WTC11 (cell line): Measurements from ENCODE around the gene OBSCN. TPM values are rescaled to one million over a fixed set of nuclear protein-coding genes. Genes with fewer than 3 reads are reported as not detected.
A peak's percentile ranks its signal among the peaks of the same experiment; 100 is the strongest.

Experiments used
- ATAC-seq: fragments of 200-7000 bp; cut with Tn5 transposase; 2 replicates; pipeline ENCODE4 v1.10.0; 2021; ENCODE audit warnings: mild to moderate bottlenecking, moderate library complexity
- CTCF ChIA-PET: fragments of 300-600 bp; sonication (Branson Sonifier 250); formaldehyde crosslinking; loops from one replicate; lab custom pipeline; 2021; ENCODE audit warnings: antibody characterized with exemption; lab: Charles Lee
- POLR2A ChIA-PET: fragments of 350-600 bp; sonication (Branson Sonifier 250); formaldehyde crosslinking; loops from one replicate; lab custom pipeline; 2021; ENCODE audit warnings: antibody characterized with exemption; lab: Charles Lee
- DNase-seq: peaks from one replicate; pipeline ENCODE4 v3.0.0; 2021; ENCODE audit warnings: low spot score
- H3K27ac Mint-ChIP-seq: 2 replicates; pipeline ENCODE4 v1.8.0; 2021; ENCODE audit warnings: mixed read lengths
- H3K27me3 Mint-ChIP-seq: 2 replicates; pipeline ENCODE4 v1.8.0; 2021; ENCODE audit warnings: low read depth, mild to moderate bottlenecking, moderate library complexity, mixed read lengths
- H3K36me3 Mint-ChIP-seq: 2 replicates; pipeline ENCODE4 v1.8.0; 2021; ENCODE audit warnings: mixed read lengths
- H3K4me1 Mint-ChIP-seq: 2 replicates; pipeline ENCODE4 v1.8.0; 2022; ENCODE audit warnings: mixed read lengths
- H3K4me3 Mint-ChIP-seq: 2 replicates; pipeline ENCODE4 v1.8.0; 2021; ENCODE audit warnings: mild to moderate bottlenecking, moderate library complexity, mixed read lengths
- H3K9me3 Mint-ChIP-seq: 2 replicates; pipeline ENCODE4 v1.8.0; 2021; ENCODE audit warnings: mixed read lengths
- CBFB ChIP-seq: sonication (generic); formaldehyde crosslinking; IDR thresholded peaks from 2 replicates; pipeline ENCODE4 v1.8.1; 2022; ENCODE audit warnings: mild to moderate bottlenecking, low read depth, missing genetic modification reagents
- CREB1 ChIP-seq: sonication (generic); formaldehyde crosslinking; IDR thresholded peaks from 2 replicates; pipeline ENCODE4 v1.8.0; 2023; ENCODE audit warnings: mild to moderate bottlenecking, missing genetic modification reagents
- ESRRA ChIP-seq: sonication (generic); formaldehyde crosslinking; IDR thresholded peaks from 2 replicates; pipeline ENCODE4 v1.8.1; 2022; ENCODE audit warnings: mild to moderate bottlenecking, missing genetic modification reagents, borderline replicate concordance
- FOXJ3 ChIP-seq: sonication (generic); formaldehyde crosslinking; IDR thresholded peaks from 2 replicates; pipeline ENCODE4 v1.9.0; 2021; ENCODE audit warnings: missing genetic modification reagents, mild to moderate bottlenecking, borderline replicate concordance
- GRHL2 ChIP-seq: fragments of 250-450 bp; sonication (Bioruptor Pico); IDR thresholded peaks from 2 replicates; pipeline ENCODE4 v1.8.0; 2022; ENCODE audit warnings: mild to moderate bottlenecking, moderate library complexity; ENCODE audit not compliant: insufficient replicate concordance, severe bottlenecking
- NR3C1 ChIP-seq: sonication (generic); formaldehyde crosslinking; conservative IDR thresholded peaks from 2 replicates; pipeline ENCODE4 v1.8.1; 2023; ENCODE audit warnings: low read depth, mild to moderate bottlenecking, missing genetic modification reagents
- SMAD4 ChIP-seq: sonication (generic); formaldehyde crosslinking; IDR thresholded peaks from 2 replicates; pipeline ENCODE4 v1.8.0; 2022; ENCODE audit warnings: mild to moderate bottlenecking, missing genetic modification reagents
- ZBTB21 ChIP-seq: sonication (generic); formaldehyde crosslinking; IDR thresholded peaks from 2 replicates; pipeline ENCODE4 v1.8.1; 2023; ENCODE audit warnings: mild to moderate bottlenecking, missing genetic modification reagents, borderline replicate concordance
- ZNF138 ChIP-seq: sonication (generic); formaldehyde crosslinking; conservative IDR thresholded peaks from 2 replicates; pipeline ENCODE4 v1.8.1; 2022; ENCODE audit warnings: mild to moderate bottlenecking, moderate library complexity, missing genetic modification reagents
- ZNF396 ChIP-seq: fragments of 250-450 bp; sonication (Bioruptor Pico); IDR thresholded peaks from 2 replicates; pipeline ENCODE4 v1.8.0; 2021; ENCODE audit warnings: mild to moderate bottlenecking, moderate library complexity, borderline replicate concordance
- total RNA-seq: library from RNA; stranded (reverse); gene quantifications from 3 replicates; pipeline ENCODE4 v1.2.3, GENCODE V29; 2021
- TF ChIP-seq, protein P1 (sequence below): sonication (generic); formaldehyde crosslinking; IDR thresholded peaks from 2 replicates; pipeline ENCODE4 v1.8.1; 2023; ENCODE audit warnings: mild to moderate bottlenecking, moderate library complexity, missing genetic modification reagents
- TF ChIP-seq, protein P2 (sequence below): sonication (generic); formaldehyde crosslinking; IDR thresholded peaks from 2 replicates; pipeline ENCODE4 v1.8.0; 2022; ENCODE audit warnings: mild to moderate bottlenecking, missing genetic modification reagents
- TF ChIP-seq, protein P3 (sequence below): sonication (generic); formaldehyde crosslinking; IDR thresholded peaks from 2 replicates; pipeline ENCODE4 v1.8.1; 2022; ENCODE audit warnings: mild to moderate bottlenecking, missing genetic modification reagents, moderate library complexity, borderline replicate concordance
- TF ChIP-seq, protein P4 (sequence below): sonication (generic); formaldehyde crosslinking; IDR thresholded peaks from 2 replicates; pipeline ENCODE4 v1.8.1; 2023; ENCODE audit warnings: mild to moderate bottlenecking, missing genetic modification reagents, moderate library complexity
- TF ChIP-seq, protein P5 (sequence below): sonication (generic); formaldehyde crosslinking; IDR thresholded peaks from 2 replicates; pipeline ENCODE4 v1.8.1; 2023; ENCODE audit warnings: mild to moderate bottlenecking, missing genetic modification reagents
- TF ChIP-seq, protein P6 (sequence below): sonication (generic); formaldehyde crosslinking; IDR thresholded peaks from 2 replicates; pipeline ENCODE4 v1.8.0; 2023; ENCODE audit warnings: missing genetic modification reagents, mild to moderate bottlenecking, borderline replicate concordance
- TF ChIP-seq, protein P7 (sequence below): sonication (generic); formaldehyde crosslinking; IDR thresholded peaks from 2 replicates; pipeline ENCODE4 v1.8.1; 2023; ENCODE audit warnings: mild to moderate bottlenecking, missing genetic modification reagents, borderline replicate concordance

OBSCN gene
- total RNA-seq, 1 experiment from 2014 or later = 38.8 TPM

DNA sequence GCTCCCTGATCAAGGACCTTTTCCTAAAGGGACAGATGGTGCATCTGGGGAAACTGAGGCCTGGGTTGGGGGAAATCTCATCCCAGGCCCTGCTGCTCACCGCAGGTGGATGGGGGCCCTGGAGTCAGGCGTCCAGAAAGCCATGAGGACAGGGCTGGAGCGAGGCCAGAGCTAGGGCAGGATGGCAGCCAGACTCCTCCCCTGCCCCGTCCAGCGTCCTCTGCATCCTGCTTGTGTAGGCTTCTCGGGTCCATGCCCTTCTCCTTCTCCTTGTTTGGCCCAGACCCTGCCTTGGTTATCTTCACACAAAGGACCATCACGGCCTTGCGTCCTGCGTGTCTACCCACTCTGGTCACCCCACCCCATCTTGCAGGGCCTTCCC lies 155.8 kb downstream of the OBSCN start:
- no peak for TF ChIP-seq GRHL2 (CRISPR knock-in tag)
- TF ChIP-seq, protein P1, sequence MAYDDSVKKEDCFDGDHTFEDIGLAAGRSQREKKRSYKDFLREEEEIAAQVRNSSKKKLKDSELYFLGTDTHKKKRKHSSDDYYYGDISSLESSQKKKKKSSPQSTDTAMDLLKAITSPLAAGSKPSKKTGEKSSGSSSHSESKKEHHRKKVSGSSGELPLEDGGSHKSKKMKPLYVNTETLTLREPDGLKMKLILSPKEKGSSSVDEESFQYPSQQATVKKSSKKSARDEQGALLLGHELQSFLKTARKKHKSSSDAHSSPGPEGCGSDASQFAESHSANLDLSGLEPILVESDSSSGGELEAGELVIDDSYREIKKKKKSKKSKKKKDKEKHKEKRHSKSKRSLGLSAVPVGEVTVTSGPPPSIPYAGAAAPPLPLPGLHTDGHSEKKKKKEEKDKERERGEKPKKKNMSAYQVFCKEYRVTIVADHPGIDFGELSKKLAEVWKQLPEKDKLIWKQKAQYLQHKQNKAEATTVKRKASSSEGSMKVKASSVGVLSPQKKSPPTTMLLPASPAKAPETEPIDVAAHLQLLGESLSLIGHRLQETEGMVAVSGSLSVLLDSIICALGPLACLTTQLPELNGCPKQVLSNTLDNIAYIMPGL (CRISPR knock-in tag) = no peak
- TF ChIP-seq NR3C1 (CRISPR knock-in tag) = no peak
- TF ChIP-seq, protein P2, sequence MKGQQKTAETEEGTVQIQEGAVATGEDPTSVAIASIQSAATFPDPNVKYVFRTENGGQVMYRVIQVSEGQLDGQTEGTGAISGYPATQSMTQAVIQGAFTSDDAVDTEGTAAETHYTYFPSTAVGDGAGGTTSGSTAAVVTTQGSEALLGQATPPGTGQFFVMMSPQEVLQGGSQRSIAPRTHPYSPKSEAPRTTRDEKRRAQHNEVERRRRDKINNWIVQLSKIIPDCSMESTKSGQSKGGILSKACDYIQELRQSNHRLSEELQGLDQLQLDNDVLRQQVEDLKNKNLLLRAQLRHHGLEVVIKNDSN (CRISPR knock-in tag) = no peak
- no peak for TF ChIP-seq CBFB (CRISPR knock-in tag)
- TF ChIP-seq, protein P3, sequence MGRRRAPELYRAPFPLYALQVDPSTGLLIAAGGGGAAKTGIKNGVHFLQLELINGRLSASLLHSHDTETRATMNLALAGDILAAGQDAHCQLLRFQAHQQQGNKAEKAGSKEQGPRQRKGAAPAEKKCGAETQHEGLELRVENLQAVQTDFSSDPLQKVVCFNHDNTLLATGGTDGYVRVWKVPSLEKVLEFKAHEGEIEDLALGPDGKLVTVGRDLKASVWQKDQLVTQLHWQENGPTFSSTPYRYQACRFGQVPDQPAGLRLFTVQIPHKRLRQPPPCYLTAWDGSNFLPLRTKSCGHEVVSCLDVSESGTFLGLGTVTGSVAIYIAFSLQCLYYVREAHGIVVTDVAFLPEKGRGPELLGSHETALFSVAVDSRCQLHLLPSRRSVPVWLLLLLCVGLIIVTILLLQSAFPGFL (CRISPR knock-in tag) = no peak
- no peak for TF ChIP-seq ZBTB21 (CRISPR knock-in tag)
- TF ChIP-seq, all 79 proteins: peak for 0
- Mint-ChIP-seq H3K27ac (no peak overlapping the region), H3K4me3 (no peak overlapping the region), H3K4me1 (peaks cover 2% of the 10 kb centered on the region; the same call in 1 of the 2 replicates), H3K9me3 (no peaks in the 10 kb centered on the region), H3K27me3 (no peaks in the 10 kb centered on the region; the same call in 1 of the 2 replicates), H3K36me3 (no peaks in the 10 kb centered on the region)
- peak; percentile 6 for DNase-seq
- ATAC-seq = no peak
- CTCF ChIA-PET = interaction anchor here (0.6 kb wide), 1 partner anchor 233 kb away, joined by 3 read pairs; no protein-coding TSS in a partner anchor
- POLR2A ChIA-PET = no interaction called here

DNA sequence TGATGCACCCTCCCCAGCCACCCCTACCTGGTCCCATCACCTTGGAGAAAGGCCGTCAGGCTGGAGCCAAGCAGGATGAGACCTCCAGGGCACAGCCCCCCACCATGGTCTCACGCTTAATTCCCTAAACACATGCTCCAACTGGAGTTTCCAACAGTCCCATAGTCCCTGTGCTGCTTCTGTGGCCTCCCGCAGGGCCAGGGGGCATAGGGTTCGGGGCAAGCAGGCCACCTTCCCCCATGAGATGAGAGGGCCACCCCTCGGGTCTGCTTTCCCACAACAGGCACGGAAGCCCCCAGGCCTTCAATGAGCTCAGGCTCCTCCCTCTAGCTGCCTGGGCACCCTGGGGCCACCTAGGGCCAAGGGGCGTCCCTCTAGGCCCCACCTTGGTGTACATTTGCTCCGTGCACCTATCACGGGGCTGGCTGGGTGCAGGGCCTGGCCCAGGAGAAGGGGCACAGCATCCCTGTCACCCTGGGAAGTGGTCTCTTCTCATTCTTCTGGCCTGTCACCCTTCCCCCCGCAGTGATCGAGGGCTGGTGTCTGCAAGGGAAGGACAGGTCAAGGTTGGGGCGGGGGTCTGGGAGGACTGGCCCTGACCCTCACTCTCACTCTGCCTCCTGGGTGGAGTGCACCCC lies 156.3 kb downstream of the OBSCN start:
- Mint-ChIP-seq H3K4me3 (no peak overlapping the region), H3K9me3 (no peaks in the 10 kb centered on the region), H3K4me1 (peaks cover 3% of the 10 kb centered on the region; the same call in 1 of the 2 replicates), H3K27me3 (no peaks in the 10 kb centered on the region; the same call in 1 of the 2 replicates), H3K27ac (no peak overlapping the region), H3K36me3 (no peaks in the 10 kb centered on the region)
- ChIA-PET POLR2A (no interaction called here), CTCF (interaction anchor here (0.6 kb wide), 1 partner anchor 234 kb away, joined by 3 read pairs; no protein-coding TSS in a partner anchor)
- peak; percentile 7 for DNase-seq
- no peak for ATAC-seq
- TF ChIP-seq, protein P2 (CRISPR knock-in tag) = no peak
- no peak for TF ChIP-seq CREB1
- TF ChIP-seq, protein P4, sequence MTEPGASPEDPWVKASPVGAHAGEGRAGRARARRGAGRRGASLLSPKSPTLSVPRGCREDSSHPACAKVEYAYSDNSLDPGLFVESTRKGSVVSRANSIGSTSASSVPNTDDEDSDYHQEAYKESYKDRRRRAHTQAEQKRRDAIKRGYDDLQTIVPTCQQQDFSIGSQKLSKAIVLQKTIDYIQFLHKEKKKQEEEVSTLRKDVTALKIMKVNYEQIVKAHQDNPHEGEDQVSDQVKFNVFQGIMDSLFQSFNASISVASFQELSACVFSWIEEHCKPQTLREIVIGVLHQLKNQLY = no peak
- TF ChIP-seq FOXJ3 = no peak
- TF ChIP-seq, protein P5, sequence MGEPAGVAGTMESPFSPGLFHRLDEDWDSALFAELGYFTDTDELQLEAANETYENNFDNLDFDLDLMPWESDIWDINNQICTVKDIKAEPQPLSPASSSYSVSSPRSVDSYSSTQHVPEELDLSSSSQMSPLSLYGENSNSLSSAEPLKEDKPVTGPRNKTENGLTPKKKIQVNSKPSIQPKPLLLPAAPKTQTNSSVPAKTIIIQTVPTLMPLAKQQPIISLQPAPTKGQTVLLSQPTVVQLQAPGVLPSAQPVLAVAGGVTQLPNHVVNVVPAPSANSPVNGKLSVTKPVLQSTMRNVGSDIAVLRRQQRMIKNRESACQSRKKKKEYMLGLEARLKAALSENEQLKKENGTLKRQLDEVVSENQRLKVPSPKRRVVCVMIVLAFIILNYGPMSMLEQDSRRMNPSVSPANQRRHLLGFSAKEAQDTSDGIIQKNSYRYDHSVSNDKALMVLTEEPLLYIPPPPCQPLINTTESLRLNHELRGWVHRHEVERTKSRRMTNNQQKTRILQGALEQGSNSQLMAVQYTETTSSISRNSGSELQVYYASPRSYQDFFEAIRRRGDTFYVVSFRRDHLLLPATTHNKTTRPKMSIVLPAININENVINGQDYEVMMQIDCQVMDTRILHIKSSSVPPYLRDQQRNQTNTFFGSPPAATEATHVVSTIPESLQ (CRISPR knock-in tag) = no peak
- TF ChIP-seq, protein P6, sequence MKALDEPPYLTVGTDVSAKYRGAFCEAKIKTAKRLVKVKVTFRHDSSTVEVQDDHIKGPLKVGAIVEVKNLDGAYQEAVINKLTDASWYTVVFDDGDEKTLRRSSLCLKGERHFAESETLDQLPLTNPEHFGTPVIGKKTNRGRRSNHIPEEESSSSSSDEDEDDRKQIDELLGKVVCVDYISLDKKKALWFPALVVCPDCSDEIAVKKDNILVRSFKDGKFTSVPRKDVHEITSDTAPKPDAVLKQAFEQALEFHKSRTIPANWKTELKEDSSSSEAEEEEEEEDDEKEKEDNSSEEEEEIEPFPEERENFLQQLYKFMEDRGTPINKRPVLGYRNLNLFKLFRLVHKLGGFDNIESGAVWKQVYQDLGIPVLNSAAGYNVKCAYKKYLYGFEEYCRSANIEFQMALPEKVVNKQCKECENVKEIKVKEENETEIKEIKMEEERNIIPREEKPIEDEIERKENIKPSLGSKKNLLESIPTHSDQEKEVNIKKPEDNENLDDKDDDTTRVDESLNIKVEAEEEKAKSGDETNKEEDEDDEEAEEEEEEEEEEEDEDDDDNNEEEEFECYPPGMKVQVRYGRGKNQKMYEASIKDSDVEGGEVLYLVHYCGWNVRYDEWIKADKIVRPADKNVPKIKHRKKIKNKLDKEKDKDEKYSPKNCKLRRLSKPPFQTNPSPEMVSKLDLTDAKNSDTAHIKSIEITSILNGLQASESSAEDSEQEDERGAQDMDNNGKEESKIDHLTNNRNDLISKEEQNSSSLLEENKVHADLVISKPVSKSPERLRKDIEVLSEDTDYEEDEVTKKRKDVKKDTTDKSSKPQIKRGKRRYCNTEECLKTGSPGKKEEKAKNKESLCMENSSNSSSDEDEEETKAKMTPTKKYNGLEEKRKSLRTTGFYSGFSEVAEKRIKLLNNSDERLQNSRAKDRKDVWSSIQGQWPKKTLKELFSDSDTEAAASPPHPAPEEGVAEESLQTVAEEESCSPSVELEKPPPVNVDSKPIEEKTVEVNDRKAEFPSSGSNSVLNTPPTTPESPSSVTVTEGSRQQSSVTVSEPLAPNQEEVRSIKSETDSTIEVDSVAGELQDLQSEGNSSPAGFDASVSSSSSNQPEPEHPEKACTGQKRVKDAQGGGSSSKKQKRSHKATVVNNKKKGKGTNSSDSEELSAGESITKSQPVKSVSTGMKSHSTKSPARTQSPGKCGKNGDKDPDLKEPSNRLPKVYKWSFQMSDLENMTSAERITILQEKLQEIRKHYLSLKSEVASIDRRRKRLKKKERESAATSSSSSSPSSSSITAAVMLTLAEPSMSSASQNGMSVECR = no peak
- no peak for TF ChIP-seq ESRRA (CRISPR knock-in tag)
- TF ChIP-seq, protein P7, sequence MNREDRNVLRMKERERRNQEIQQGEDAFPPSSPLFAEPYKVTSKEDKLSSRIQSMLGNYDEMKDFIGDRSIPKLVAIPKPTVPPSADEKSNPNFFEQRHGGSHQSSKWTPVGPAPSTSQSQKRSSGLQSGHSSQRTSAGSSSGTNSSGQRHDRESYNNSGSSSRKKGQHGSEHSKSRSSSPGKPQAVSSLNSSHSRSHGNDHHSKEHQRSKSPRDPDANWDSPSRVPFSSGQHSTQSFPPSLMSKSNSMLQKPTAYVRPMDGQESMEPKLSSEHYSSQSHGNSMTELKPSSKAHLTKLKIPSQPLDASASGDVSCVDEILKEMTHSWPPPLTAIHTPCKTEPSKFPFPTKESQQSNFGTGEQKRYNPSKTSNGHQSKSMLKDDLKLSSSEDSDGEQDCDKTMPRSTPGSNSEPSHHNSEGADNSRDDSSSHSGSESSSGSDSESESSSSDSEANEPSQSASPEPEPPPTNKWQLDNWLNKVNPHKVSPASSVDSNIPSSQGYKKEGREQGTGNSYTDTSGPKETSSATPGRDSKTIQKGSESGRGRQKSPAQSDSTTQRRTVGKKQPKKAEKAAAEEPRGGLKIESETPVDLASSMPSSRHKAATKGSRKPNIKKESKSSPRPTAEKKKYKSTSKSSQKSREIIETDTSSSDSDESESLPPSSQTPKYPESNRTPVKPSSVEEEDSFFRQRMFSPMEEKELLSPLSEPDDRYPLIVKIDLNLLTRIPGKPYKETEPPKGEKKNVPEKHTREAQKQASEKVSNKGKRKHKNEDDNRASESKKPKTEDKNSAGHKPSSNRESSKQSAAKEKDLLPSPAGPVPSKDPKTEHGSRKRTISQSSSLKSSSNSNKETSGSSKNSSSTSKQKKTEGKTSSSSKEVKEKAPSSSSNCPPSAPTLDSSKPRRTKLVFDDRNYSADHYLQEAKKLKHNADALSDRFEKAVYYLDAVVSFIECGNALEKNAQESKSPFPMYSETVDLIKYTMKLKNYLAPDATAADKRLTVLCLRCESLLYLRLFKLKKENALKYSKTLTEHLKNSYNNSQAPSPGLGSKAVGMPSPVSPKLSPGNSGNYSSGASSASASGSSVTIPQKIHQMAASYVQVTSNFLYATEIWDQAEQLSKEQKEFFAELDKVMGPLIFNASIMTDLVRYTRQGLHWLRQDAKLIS (CRISPR knock-in tag) = no peak
- no peak for TF ChIP-seq ZNF396 (CRISPR knock-in tag)
- no peak for TF ChIP-seq SMAD4
- no peak for TF ChIP-seq ZNF138 (CRISPR knock-in tag)
